ENCODE measurements around the gene DIAPH2. TPM values are rescaled to one million over a fixed set of nuclear protein-coding genes. Genes with fewer than 3 reads are reported as not detected.
A peak's percentile ranks its signal among the peaks of the same experiment; 100 is the strongest.

The DIAPH2 gene
- total and polyA plus RNA-seq, 2 experiments from 2014 or later, result 7.5 to 8.1 TPM

- no peak for DNase-seq
- Histone ChIP-seq H3K9me2 (ENCODE audit: insufficient read depth) (no peaks in the 10 kb centered on the region), H3K4me3 (no peak overlapping the region), H2AFZ (no peak overlapping the region), H3K9me3 (ENCODE audit: low read depth) (no peaks in the 10 kb centered on the region), H4K20me1 (ENCODE audit: insufficient read depth) (no peaks in the 10 kb centered on the region), H3K36me3 (ENCODE audit: low read depth) (no peaks in the 10 kb centered on the region), H3K4me1 (ENCODE audit: insufficient read depth) (no peaks in the 10 kb centered on the region), H3K4me2 (ENCODE audit: unreplicated experiment) (no peak overlapping the region), H3K9ac (no peak overlapping the region), H3F3A (ENCODE audit: insufficient read depth) (no peaks in the 10 kb centered on the region), H3K79me2 (ENCODE audit: insufficient read depth) (no peaks in the 10 kb centered on the region), H3K27me3 (replicated peaks; ENCODE audit: insufficient read depth) (no peaks in the 10 kb centered on the region), H3K27ac (no peak overlapping the region)
- WGBS, 2 experiments (ENCODE audit: low coverage in 1 of 2, low lambda C conversion rate in 2 of 2, missing lambda C conversion rate in 2 of 2), result 95 to 100% methylated on average over 1 of the region's 1 CpG
- no peak for TF ChIP-seq EZH2 (IDR thresholded peaks at IDR 0.05; ENCODE audit: insufficient read depth, poor library complexity, severe bottlenecking)
- in situ Hi-C loops (cut with MboI), result no loop called here
Observed at GRCh38 chrX:97314345-97314744, 629.7 kb downstream of the DIAPH2 start.

GRCh38 chrX:97315939-97316338, 631.3 kb downstream of the DIAPH2 start:
- no peak overlapping the region for H3K27ac ChIP-seq
- H3K36me3 ChIP-seq (ENCODE audit: low read depth), result no peaks in the 10 kb centered on the region
- H3K4me1 ChIP-seq (ENCODE audit: insufficient read depth), result no peaks in the 10 kb centered on the region
- WGBS, 2 experiments (ENCODE audit: low coverage in 1 of 2, low lambda C conversion rate in 2 of 2, missing lambda C conversion rate in 2 of 2), result 86% methylated on average over 7 of the region's 7 CpGs
- no peaks in the 10 kb centered on the region for H3K9me2 ChIP-seq (ENCODE audit: insufficient read depth)
- H3K79me2 ChIP-seq (ENCODE audit: insufficient read depth), result no peaks in the 10 kb centered on the region
- H3F3A ChIP-seq (ENCODE audit: insufficient read depth), result no peaks in the 10 kb centered on the region
- DNase-seq, result no peak
- in situ Hi-C loops (cut with MboI), result no loop called here
- no peaks in the 10 kb centered on the region for H3K9me3 ChIP-seq (ENCODE audit: low read depth)
- no peak overlapping the region for H3K4me3 ChIP-seq
- TF ChIP-seq EZH2phosphoT487 (IDR thresholded peaks at IDR 0.05; ENCODE audit: insufficient read depth, low read depth), result no peak
- TF ChIP-seq EZH2 (IDR thresholded peaks at IDR 0.05; ENCODE audit: insufficient read depth, poor library complexity, severe bottlenecking), result no peak
- no peaks in the 10 kb centered on the region for H3K27me3 ChIP-seq (replicated peaks; ENCODE audit: insufficient read depth)
- H2AFZ ChIP-seq, result no peak overlapping the region
- no peak overlapping the region for H3K4me2 ChIP-seq (ENCODE audit: unreplicated experiment)
- H4K20me1 ChIP-seq (ENCODE audit: insufficient read depth), result no peaks in the 10 kb centered on the region
- H3K9ac ChIP-seq, result no peak overlapping the region

- Histone ChIP-seq H2AFZ (no peak overlapping the region), H3K9ac (no peak overlapping the region), H3F3A (ENCODE audit: insufficient read depth) (no peaks in the 10 kb centered on the region), H3K9me3 (ENCODE audit: low read depth) (no peaks in the 10 kb centered on the region), H3K4me2 (ENCODE audit: unreplicated experiment) (no peak overlapping the region), H3K79me2 (ENCODE audit: insufficient read depth) (no peaks in the 10 kb centered on the region), H3K36me3 (ENCODE audit: low read depth) (no peaks in the 10 kb centered on the region), H3K4me3 (no peak overlapping the region), H3K9me2 (ENCODE audit: insufficient read depth) (no peaks in the 10 kb centered on the region), H3K27ac (no peak overlapping the region), H3K27me3 (replicated peaks; ENCODE audit: insufficient read depth) (no peaks in the 10 kb centered on the region), H4K20me1 (ENCODE audit: insufficient read depth) (no peaks in the 10 kb centered on the region), H3K4me1 (ENCODE audit: insufficient read depth) (no peaks in the 10 kb centered on the region)
- DNase-seq, result no peak
- WGBS, 2 experiments (ENCODE audit: low coverage in 1 of 2, low lambda C conversion rate in 2 of 2, missing lambda C conversion rate in 2 of 2), result 96% methylated on average over 9 to 11 of the region's 11 CpGs
- in situ Hi-C loops (cut with MboI), result no loop called here
- no peak for TF ChIP-seq EZH2phosphoT487 (IDR thresholded peaks at IDR 0.05; ENCODE audit: insufficient read depth, low read depth)
- no peak for TF ChIP-seq EZH2 (IDR thresholded peaks at IDR 0.05; ENCODE audit: insufficient read depth, poor library complexity, severe bottlenecking)
Observed at GRCh38 chrX:97320305-97320704, 635.7 kb downstream of the DIAPH2 start.

GRCh38 chrX:97322401-97322800, 637.8 kb downstream of the DIAPH2 start:
- TF ChIP-seq EZH2 (IDR thresholded peaks at IDR 0.05; ENCODE audit: insufficient read depth, poor library complexity, severe bottlenecking) (no peak), EZH2phosphoT487 (IDR thresholded peaks at IDR 0.05; ENCODE audit: insufficient read depth, low read depth) (no peak)
- H3K4me3 ChIP-seq, result no peak overlapping the region
- no peaks in the 10 kb centered on the region for H3K27me3 ChIP-seq (replicated peaks; ENCODE audit: insufficient read depth)
- no peaks in the 10 kb centered on the region for H3K79me2 ChIP-seq (ENCODE audit: insufficient read depth)
- H4K20me1 ChIP-seq (ENCODE audit: insufficient read depth), result no peaks in the 10 kb centered on the region
- no peaks in the 10 kb centered on the region for H3K4me1 ChIP-seq (ENCODE audit: insufficient read depth)
- H3F3A ChIP-seq (ENCODE audit: insufficient read depth), result no peaks in the 10 kb centered on the region
- peak; percentile 11 for DNase-seq
- H2AFZ ChIP-seq, result no peak overlapping the region
- no peaks in the 10 kb centered on the region for H3K9me2 ChIP-seq (ENCODE audit: insufficient read depth)
- in situ Hi-C loops (cut with MboI), result no loop called here
- H3K36me3 ChIP-seq (ENCODE audit: low read depth), result no peaks in the 10 kb centered on the region
- no peak overlapping the region for H3K4me2 ChIP-seq (ENCODE audit: unreplicated experiment)
- H3K9me3 ChIP-seq (ENCODE audit: low read depth), result no peaks in the 10 kb centered on the region
- no peak overlapping the region for H3K9ac ChIP-seq
- no peak overlapping the region for H3K27ac ChIP-seq

- H2AFZ ChIP-seq, result no peak overlapping the region
- no peak for DNase-seq
- H3K27ac ChIP-seq, result no peak overlapping the region
- H3K9me2 ChIP-seq (ENCODE audit: insufficient read depth), result no peaks in the 10 kb centered on the region
- 100% methylated on average over 2 of the region's 2 CpGs for WGBS, 2 experiments (ENCODE audit: low coverage in 1 of 2, low lambda C conversion rate in 2 of 2, missing lambda C conversion rate in 2 of 2)
- no peak overlapping the region for H3K4me3 ChIP-seq
- H4K20me1 ChIP-seq (ENCODE audit: insufficient read depth), result no peaks in the 10 kb centered on the region
- H3K79me2 ChIP-seq (ENCODE audit: insufficient read depth), result no peaks in the 10 kb centered on the region
- no peak for TF ChIP-seq EZH2phosphoT487 (IDR thresholded peaks at IDR 0.05; ENCODE audit: insufficient read depth, low read depth)
- TF ChIP-seq EZH2 (IDR thresholded peaks at IDR 0.05; ENCODE audit: insufficient read depth, poor library complexity, severe bottlenecking), result no peak
- H3K9me3 ChIP-seq (ENCODE audit: low read depth), result no peaks in the 10 kb centered on the region
- in situ Hi-C loops (cut with MboI), result no loop called here
- H3K27me3 ChIP-seq (replicated peaks; ENCODE audit: insufficient read depth), result no peaks in the 10 kb centered on the region
- H3K4me1 ChIP-seq (ENCODE audit: insufficient read depth), result no peaks in the 10 kb centered on the region
- no peaks in the 10 kb centered on the region for H3K36me3 ChIP-seq (ENCODE audit: low read depth)
- H3K4me2 ChIP-seq (ENCODE audit: unreplicated experiment), result no peak overlapping the region
- H3F3A ChIP-seq (ENCODE audit: insufficient read depth), result no peaks in the 10 kb centered on the region
- no peak overlapping the region for H3K9ac ChIP-seq
Observed at GRCh38 chrX:97326456-97326855, 641.8 kb downstream of the DIAPH2 start.

Data from GM23248 (cell line).